GM12878 (cell line): Measurements from ENCODE around the gene FRRS1L. TPM values are rescaled to one million over a fixed set of nuclear protein-coding genes. Genes with fewer than 3 reads are reported as not detected.

Experiments
- ATAC-seq: fragments of 200-7000 bp; cut with Tn5 transposase; 3 replicates; pipeline ENCODE4 v1.9.1; 2020; ENCODE audit warnings: mild to moderate bottlenecking, moderate library complexity
- BruUV-seq: library from RNA; stranded (reverse); fragments of 400-500 nt; replicated peaks from 2 replicates; lab custom pipeline; 2021; lab: Mats Ljungman, UMichigan
- CTCF ChIA-PET: fragments of 300-600 bp; sonication (Branson Sonifier 250); formaldehyde crosslinking; extraction: SDS; loops from one replicate; lab custom pipeline; 2021; ENCODE audit warnings: inconsistent platforms; lab: Yijun Ruan, JAX
- POLR2A ChIA-PET: fragments of 350-600 bp; formaldehyde crosslinking; extraction: SDS; loops from one replicate; lab custom pipeline; 2021; ENCODE audit warnings: inconsistent platforms; lab: Charles Lee
- RAD21 ChIA-PET: fragments of 300-600 bp; sonication (Branson Sonifier 250); formaldehyde crosslinking; loops from one replicate; lab custom pipeline; 2023; ENCODE audit warnings: antibody characterized with exemption; ENCODE audit not compliant: unreplicated experiment; lab: Charles Lee
- SMC1A ChIA-PET: fragments of 300-600 bp; sonication (Branson Sonifier 250); formaldehyde crosslinking; loops from one replicate; lab custom pipeline; 2023; ENCODE audit not compliant: unreplicated experiment, uncharacterized antibody; lab: Charles Lee
- DNase-seq: peaks from one replicate; pipeline ENCODE4 v3.0.0-alpha.2; 2011; ENCODE audit warnings: low read depth, low spot score
- FAIRE-seq: peaks from 3 replicates; lab custom pipeline; 2011; peaks lifted over from hg19 to GRCh38; lab: Jason Lieb, UNC
- H2AFZ ChIP-seq: 2 replicates; pipeline ENCODE4 v1.6.0; 2011; ENCODE audit warnings: low read depth, low read length, control low read depth; ENCODE audit not compliant: control insufficient read depth
- H3K27ac ChIP-seq: 2 replicates; pipeline ENCODE4 v1.5.1; 2011; ENCODE audit warnings: control low read depth; ENCODE audit not compliant: control insufficient read depth, insufficient read depth
- H3K27me3 ChIP-seq, 2 experiments: replicated peaks in 1 of 2; 2 replicates each; pipeline versions ENCODE4 v1.6.0 to v1.6.1; 2011; ENCODE audit warnings: low read length in 1 of 2; ENCODE audit not compliant: control insufficient read depth in 2 of 2, insufficient read depth in 2 of 2
- H3K36me3 ChIP-seq, 2 experiments: 2 replicates each; pipeline ENCODE4 v1.5.1; 2011; ENCODE audit warnings: low read length in 1 of 2; ENCODE audit not compliant: control insufficient read depth in 2 of 2, insufficient read depth in 2 of 2
- H3K4me1 ChIP-seq: 2 replicates; pipeline ENCODE4 v1.6.1; 2011; ENCODE audit warnings: mild to moderate bottlenecking, low read length, moderate library complexity, mixed read lengths; ENCODE audit not compliant: control insufficient read depth, insufficient read depth
- H3K4me2 ChIP-seq: 2 replicates; pipeline ENCODE4 v1.6.0; 2011; ENCODE audit warnings: control low read depth; ENCODE audit not compliant: control insufficient read depth, insufficient read depth
- H3K4me3 ChIP-seq: fragments of 200-600 bp; sonication (generic); 2 replicates; pipeline ENCODE4 v1.5.1; 2016
- H3K79me2 ChIP-seq: 2 replicates; pipeline ENCODE4 v1.6.0; 2011; ENCODE audit warnings: low read length; ENCODE audit not compliant: control insufficient read depth, insufficient read depth
- H3K9ac ChIP-seq: 2 replicates; pipeline ENCODE4 v1.8.0; 2011; ENCODE audit warnings: low read length, control low read depth, mixed read lengths; ENCODE audit not compliant: control insufficient read depth, insufficient read depth
- H3K9me3 ChIP-seq: replicated peaks from 3 replicates; pipeline ENCODE4 v1.5.1; 2011; ENCODE audit warnings: mild to moderate bottlenecking, low read length; ENCODE audit not compliant: control insufficient read depth, insufficient read depth
- H4K20me1 ChIP-seq: 2 replicates; pipeline ENCODE4 v1.6.0; 2011; ENCODE audit not compliant: control insufficient read depth, insufficient read depth
- CEBPB ChIP-seq, 2 experiments: fragments of 150-350 bp in 1 of 2; IDR thresholded peaks; 2 replicates each; pipeline ENCODE4 v1.6.1; 2012 to 2014; ENCODE audit warnings: low read depth in 2 of 2, low read length in 2 of 2, borderline replicate concordance in 1 of 2, inconsistent platforms in 1 of 2
- FOXM1 ChIP-seq: IDR thresholded peaks from 2 replicates; pipeline ENCODE4 v1.6.1; 2012; ENCODE audit warnings: low read depth, mild to moderate bottlenecking, inconsistent platforms, low read length, moderate library complexity
- HDAC6 ChIP-seq: fragments of 200-600 bp; sonication (generic); IDR thresholded peaks from one replicate; pipeline ENCODE4 v1.8.0; 2017; ENCODE audit warnings: antibody characterized with exemption; ENCODE audit not compliant: unreplicated experiment
- KAT2A ChIP-seq: conservative IDR thresholded peaks from 2 replicates; pipeline ENCODE4 v1.6.1; 2011; ENCODE audit warnings: low read depth, low read length; ENCODE audit not compliant: control insufficient read depth
- RB1 ChIP-seq: fragments of 450-650 bp; formaldehyde crosslinking; IDR thresholded peaks from 2 replicates; pipeline ENCODE4 v1.6.1; 2017; ENCODE audit warnings: mild to moderate bottlenecking, borderline replicate concordance
- SUZ12 ChIP-seq: fragments of 200-600 bp; sonication (generic); IDR thresholded peaks from one replicate; pipeline ENCODE4 v1.6.1; 2018; ENCODE audit warnings: antibody characterized with exemption, mild to moderate bottlenecking; ENCODE audit not compliant: unreplicated experiment
- WGBS: methylation state at CpG from one replicate; pipeline ENCODE4 v1.1.6; 2016; ENCODE audit warnings: low lambda C conversion rate; ENCODE audit not compliant: insufficient replicate concordance, insufficient coverage; ENCODE audit errors: missing lambda C conversion rate; 5-methylcytosine and 5-hydroxymethylcytosine counted together
- in situ Hi-C: fragments of 300-500 bp; cut with MboI; formaldehyde crosslinking; loops from 9 replicates; pipeline ENCODE4 v1.14.3; 2018; ENCODE audit warnings: mixed read lengths
- intact Hi-C: fragments of 100-400 bp; cut with micrococcal nuclease; formaldehyde crosslinking; loops from one replicate; pipeline ENCODE4 v1.14.2; 2022; ENCODE audit not compliant: unreplicated experiment
- polyA plus RNA-seq, 11 experiments: library from polyadenylated mRNA; depleted of rRNA in 4 of 11; unstranded in 6 of 11; stranded (reverse) in 5 of 11; fragments of >200 nt; fragmentation: Nextera tagmentation in 4 of 11; fragmentation: Illumina TruSeq in 1 of 11; extraction: Ambion mirVana in 4 of 11; extraction: Trizol in 1 of 11; gene quantifications; 1 replicate in 1 of 11; 2 replicates in 10 of 11; pipeline versions ENCODE4 v1.2.1 to v1.2.3, GENCODE V29; 2011 to 2016; ENCODE audit warnings: inconsistent platforms in 2 of 11, missing spikeins in 2 of 11, low read depth in 1 of 11
- total RNA-seq, 4 experiments: library from RNA; depleted of rRNA in 3 of 4; stranded (reverse); fragments of >200 nt in 3 of 4; fragmentation: Illumina TruSeq in 1 of 4; extraction: Trizol in 1 of 4; gene quantifications; 2 replicates each; pipeline versions ENCODE4 v1.2.1 to v1.2.3, GENCODE V29; 2013 to 2021
- TF ChIP-seq, protein P1 (sequence below): fragments of 450-650 bp; formaldehyde crosslinking; IDR thresholded peaks from 2 replicates; pipeline ENCODE4 v1.5.0; 2022; ENCODE audit warnings: mild to moderate bottlenecking, missing genetic modification characterization
- TF ChIP-seq, protein P2 (sequence below): IDR thresholded peaks from 2 replicates; pipeline ENCODE4 v1.6.1; 2011; ENCODE audit warnings: borderline replicate concordance, low read depth, mild to moderate bottlenecking, moderate library complexity, low read length; ENCODE audit not compliant: insufficient read depth, poor library complexity, severe bottlenecking
- TF ChIP-seq, protein P3 (sequence below): fragments of 150-350 bp; IDR thresholded peaks from 2 replicates; pipeline ENCODE4 v1.6.1; 2016; ENCODE audit warnings: low read depth, low read length
- TF ChIP-seq, protein P4 (sequence below): fragments of 450-650 bp; IDR thresholded peaks from 2 replicates; pipeline ENCODE4 v1.6.1; 2017; ENCODE audit warnings: low read depth, mild to moderate bottlenecking, moderate library complexity

Gene FRRS1L
- total and polyA plus RNA-seq, 10 of the 15 experiments (the other 5 are each of a cell fraction or from before 2014, with no cell fraction given): not detected

DNA sequence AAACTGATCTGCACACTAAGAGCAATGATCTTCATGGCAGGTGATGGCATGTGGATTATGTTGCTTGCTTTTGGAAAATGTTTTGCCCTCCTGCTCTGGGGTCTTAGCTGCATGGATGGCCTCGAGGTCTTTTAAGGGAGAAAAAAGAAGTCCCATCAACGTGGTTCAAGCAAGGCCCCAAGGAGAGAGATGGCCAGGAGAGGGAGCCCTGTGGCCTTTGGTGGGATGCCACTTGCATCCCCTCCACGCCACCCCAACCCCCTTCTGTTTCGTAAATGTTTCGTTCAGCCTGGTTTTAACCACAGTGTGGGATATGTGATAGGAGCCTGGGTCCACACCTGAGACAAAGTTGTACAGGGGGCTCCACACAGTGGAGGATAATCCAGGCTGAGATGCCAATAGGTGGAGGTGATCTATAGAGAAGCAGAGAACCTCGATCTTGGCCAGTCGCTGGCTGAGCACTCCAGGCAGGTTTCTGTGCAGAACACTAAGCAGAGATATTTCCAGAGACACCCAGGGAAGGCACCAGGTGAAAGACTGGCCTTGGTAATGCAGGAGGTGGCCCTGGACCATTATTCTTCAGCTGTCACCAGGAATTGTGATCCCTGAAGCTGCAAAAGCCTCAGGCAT lies 25.8 kb upstream of the FRRS1L start (continued):
- TF ChIP-seq, protein P1, sequence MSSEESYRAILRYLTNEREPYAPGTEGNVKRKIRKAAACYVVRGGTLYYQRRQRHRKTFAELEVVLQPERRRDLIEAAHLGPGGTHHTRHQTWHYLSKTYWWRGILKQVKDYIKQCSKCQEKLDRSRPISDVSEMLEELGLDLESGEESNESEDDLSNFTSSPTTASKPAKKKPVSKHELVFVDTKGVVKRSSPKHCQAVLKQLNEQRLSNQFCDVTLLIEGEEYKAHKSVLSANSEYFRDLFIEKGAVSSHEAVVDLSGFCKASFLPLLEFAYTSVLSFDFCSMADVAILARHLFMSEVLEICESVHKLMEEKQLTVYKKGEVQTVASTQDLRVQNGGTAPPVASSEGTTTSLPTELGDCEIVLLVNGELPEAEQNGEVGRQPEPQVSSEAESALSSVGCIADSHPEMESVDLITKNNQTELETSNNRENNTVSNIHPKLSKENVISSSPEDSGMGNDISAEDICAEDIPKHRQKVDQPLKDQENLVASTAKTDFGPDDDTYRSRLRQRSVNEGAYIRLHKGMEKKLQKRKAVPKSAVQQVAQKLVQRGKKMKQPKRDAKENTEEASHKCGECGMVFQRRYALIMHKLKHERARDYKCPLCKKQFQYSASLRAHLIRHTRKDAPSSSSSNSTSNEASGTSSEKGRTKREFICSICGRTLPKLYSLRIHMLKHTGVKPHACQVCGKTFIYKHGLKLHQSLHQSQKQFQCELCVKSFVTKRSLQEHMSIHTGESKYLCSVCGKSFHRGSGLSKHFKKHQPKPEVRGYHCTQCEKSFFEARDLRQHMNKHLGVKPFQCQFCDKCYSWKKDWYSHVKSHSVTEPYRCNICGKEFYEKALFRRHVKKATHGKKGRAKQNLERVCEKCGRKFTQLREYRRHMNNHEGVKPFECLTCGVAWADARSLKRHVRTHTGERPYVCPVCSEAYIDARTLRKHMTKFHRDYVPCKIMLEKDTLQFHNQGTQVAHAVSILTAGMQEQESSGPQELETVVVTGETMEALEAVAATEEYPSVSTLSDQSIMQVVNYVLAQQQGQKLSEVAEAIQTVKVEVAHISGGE (CRISPR knock-in tag): no peak

DNA sequence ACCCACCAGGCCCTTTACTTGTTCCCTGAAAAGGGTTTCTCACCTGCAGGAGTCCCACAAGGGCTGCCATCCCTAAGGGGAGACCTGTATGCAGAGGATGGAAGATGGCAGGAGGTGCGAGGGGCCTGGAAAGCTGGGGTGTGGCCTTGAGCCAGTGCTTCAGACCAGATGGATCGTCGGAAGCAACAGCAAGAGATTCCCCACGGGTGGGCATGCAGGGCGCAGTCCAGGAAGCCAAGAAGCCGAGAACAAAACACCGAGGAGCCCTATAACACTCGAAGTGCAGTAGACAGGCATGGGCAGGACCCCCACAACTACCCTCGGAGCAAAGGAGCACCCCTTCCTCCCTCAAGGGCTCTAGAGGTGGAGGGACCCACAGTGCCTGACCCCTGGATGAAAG lies 24.7 kb upstream of the FRRS1L start:
- H4K20me1 ChIP-seq: no peaks in the 10 kb centered on the region
- H3K4me3 ChIP-seq: no peak overlapping the region
- no peaks in the 10 kb centered on the region for H3K4me1 ChIP-seq
- 34% methylated on average over 9 of the region's 9 CpGs for WGBS
- ChIA-PET CTCF (interaction anchor here (0.6 kb wide), 1 partner anchor 279 kb away, joined by 3 read pairs; no protein-coding TSS in a partner anchor), SMC1A (interaction anchor here (1.9 kb wide), 1 partner anchor 8 kb away, joined by 4 read pairs; no protein-coding TSS in a partner anchor), RAD21 (interaction anchor here (0.9 kb wide), 1 partner anchor 273 kb away, joined by 3 read pairs; no protein-coding TSS in a partner anchor), POLR2A (no interaction called here)
- in situ Hi-C loops: no loop called here
- no peak overlapping the region for H3K4me2 ChIP-seq
- no TSS peak for BruUV-seq
- FAIRE-seq (no peak), ATAC-seq (no peak), DNase-seq (no peak)
- H3K79me2 ChIP-seq: no peaks in the 10 kb centered on the region
- H2AFZ ChIP-seq: no peak overlapping the region
- intact Hi-C loops: loop anchor here (2.0 kb wide), 2 partner anchors 209 to 277 kb away; no protein-coding TSS in a partner anchor
- no peak overlapping the region for H3K27ac ChIP-seq
- H3K9me3 ChIP-seq: no peaks in the 10 kb centered on the region
- no peaks in the 10 kb centered on the region for H3K36me3 ChIP-seq
- no peaks in the 10 kb centered on the region for H3K27me3 ChIP-seq
- H3K9ac ChIP-seq: no peak overlapping the region
- TF ChIP-seq SUZ12 (no peak), CEBPB (IDR thresholded peaks at IDR 0.05; ENCODE audit: borderline replicate concordance in 1 of 2, low read depth in 2 of 2, low read length in 2 of 2) (no peak), RB1 (no peak), KAT2A (no peak), HDAC6 (no peak), FOXM1 (no peak)
- TF ChIP-seq, protein P2, sequence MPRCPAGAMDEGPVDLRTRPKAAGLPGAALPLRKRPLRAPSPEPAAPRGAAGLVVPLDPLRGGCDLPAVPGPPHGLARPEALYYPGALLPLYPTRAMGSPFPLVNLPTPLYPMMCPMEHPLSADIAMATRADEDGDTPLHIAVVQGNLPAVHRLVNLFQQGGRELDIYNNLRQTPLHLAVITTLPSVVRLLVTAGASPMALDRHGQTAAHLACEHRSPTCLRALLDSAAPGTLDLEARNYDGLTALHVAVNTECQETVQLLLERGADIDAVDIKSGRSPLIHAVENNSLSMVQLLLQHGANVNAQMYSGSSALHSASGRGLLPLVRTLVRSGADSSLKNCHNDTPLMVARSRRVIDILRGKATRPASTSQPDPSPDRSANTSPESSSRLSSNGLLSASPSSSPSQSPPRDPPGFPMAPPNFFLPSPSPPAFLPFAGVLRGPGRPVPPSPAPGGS: no peak
- TF ChIP-seq, protein P3, sequence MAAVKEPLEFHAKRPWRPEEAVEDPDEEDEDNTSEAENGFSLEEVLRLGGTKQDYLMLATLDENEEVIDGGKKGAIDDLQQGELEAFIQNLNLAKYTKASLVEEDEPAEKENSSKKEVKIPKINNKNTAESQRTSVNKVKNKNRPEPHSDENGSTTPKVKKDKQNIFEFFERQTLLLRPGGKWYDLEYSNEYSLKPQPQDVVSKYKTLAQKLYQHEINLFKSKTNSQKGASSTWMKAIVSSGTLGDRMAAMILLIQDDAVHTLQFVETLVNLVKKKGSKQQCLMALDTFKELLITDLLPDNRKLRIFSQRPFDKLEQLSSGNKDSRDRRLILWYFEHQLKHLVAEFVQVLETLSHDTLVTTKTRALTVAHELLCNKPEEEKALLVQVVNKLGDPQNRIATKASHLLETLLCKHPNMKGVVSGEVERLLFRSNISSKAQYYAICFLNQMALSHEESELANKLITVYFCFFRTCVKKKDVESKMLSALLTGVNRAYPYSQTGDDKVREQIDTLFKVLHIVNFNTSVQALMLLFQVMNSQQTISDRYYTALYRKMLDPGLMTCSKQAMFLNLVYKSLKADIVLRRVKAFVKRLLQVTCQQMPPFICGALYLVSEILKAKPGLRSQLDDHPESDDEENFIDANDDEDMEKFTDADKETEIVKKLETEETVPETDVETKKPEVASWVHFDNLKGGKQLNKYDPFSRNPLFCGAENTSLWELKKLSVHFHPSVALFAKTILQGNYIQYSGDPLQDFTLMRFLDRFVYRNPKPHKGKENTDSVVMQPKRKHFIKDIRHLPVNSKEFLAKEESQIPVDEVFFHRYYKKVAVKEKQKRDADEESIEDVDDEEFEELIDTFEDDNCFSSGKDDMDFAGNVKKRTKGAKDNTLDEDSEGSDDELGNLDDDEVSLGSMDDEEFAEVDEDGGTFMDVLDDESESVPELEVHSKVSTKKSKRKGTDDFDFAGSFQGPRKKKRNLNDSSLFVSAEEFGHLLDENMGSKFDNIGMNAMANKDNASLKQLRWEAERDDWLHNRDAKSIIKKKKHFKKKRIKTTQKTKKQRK: no peak
- TF ChIP-seq, protein P4, sequence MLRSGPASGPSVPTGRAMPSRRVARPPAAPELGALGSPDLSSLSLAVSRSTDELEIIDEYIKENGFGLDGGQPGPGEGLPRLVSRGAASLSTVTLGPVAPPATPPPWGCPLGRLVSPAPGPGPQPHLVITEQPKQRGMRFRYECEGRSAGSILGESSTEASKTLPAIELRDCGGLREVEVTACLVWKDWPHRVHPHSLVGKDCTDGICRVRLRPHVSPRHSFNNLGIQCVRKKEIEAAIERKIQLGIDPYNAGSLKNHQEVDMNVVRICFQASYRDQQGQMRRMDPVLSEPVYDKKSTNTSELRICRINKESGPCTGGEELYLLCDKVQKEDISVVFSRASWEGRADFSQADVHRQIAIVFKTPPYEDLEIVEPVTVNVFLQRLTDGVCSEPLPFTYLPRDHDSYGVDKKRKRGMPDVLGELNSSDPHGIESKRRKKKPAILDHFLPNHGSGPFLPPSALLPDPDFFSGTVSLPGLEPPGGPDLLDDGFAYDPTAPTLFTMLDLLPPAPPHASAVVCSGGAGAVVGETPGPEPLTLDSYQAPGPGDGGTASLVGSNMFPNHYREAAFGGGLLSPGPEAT: no peak
